IMR-90 (cell line): ENCODE results near the gene LMAN2L. TPM values are rescaled to one million over a fixed set of nuclear protein-coding genes. Genes with fewer than 3 reads are reported as not detected.

Source experiments
- ATAC-seq: fragments of 200-7000 bp; cut with Tn5 transposase; 2 replicates; pipeline ENCODE4 v1.9.1; 2020; ENCODE audit warnings: low read depth, mild to moderate bottlenecking, moderate library complexity
- BruUV-seq: library from RNA; stranded (reverse); fragments of 400-500 nt; replicated peaks from 2 replicates; lab custom pipeline; 2021; lab: Mats Ljungman, UMichigan
- CTCF ChIA-PET: fragments of 300-600 bp; formaldehyde crosslinking; extraction: SDS; loops from one replicate; lab custom pipeline; 2021; ENCODE audit warnings: antibody characterized with exemption; lab: Yijun Ruan, JAX
- POLR2A ChIA-PET: fragments of 300-600 bp; sonication (Branson Sonifier 250); formaldehyde crosslinking; loops from one replicate; lab custom pipeline; 2022; ENCODE audit warnings: antibody characterized with exemption; ENCODE audit not compliant: unreplicated experiment; lab: Charles Lee
- DNase-seq: peaks from one replicate; pipeline ENCODE4 v3.0.0; 2013
- H2AFZ ChIP-seq: replicated peaks from 2 replicates; pipeline ENCODE3; 2013; ENCODE audit warnings: low read length, mild to moderate bottlenecking; ENCODE audit not compliant: poor library complexity
- H2AK5ac ChIP-seq: 2 replicates; pipeline ENCODE4 v1.6.1; 2013; ENCODE audit warnings: low read depth, low read length, inconsistent platforms
- H2AK9ac ChIP-seq: replicated peaks from 2 replicates; pipeline ENCODE3; 2013; ENCODE audit warnings: mild to moderate bottlenecking, low read depth, low read length, moderate library complexity; ENCODE audit not compliant: poor library complexity
- H2BK120ac ChIP-seq: 2 replicates; pipeline ENCODE4 v1.6.1; 2013; ENCODE audit warnings: low read depth, low read length, inconsistent platforms
- H2BK15ac ChIP-seq: 3 replicates; pipeline ENCODE4 v1.6.1; 2013; ENCODE audit warnings: low read depth, low read length, inconsistent platforms
- H2BK20ac ChIP-seq: 2 replicates; pipeline ENCODE4 v1.6.1; 2013; ENCODE audit warnings: low read depth, mild to moderate bottlenecking, inconsistent platforms, low read length, moderate library complexity
- H2BK5ac ChIP-seq: 2 replicates; pipeline ENCODE4 v1.6.1; 2013; ENCODE audit warnings: mild to moderate bottlenecking, low read depth, low read length, inconsistent platforms; ENCODE audit not compliant: poor library complexity, severe bottlenecking
- H3K14ac ChIP-seq: replicated peaks from 2 replicates; pipeline ENCODE4 v1.6.1; 2013; ENCODE audit warnings: low read depth, low read length, inconsistent platforms
- H3K18ac ChIP-seq: 2 replicates; pipeline ENCODE4 v1.6.1; 2013; ENCODE audit warnings: low read depth, low read length, control low read depth
- H3K23ac ChIP-seq: 2 replicates; pipeline ENCODE4 v1.6.1; 2013; ENCODE audit warnings: low read depth, low read length, inconsistent platforms
- H3K27ac ChIP-seq: 2 replicates; pipeline ENCODE4 v1.5.1; 2013; ENCODE audit warnings: mild to moderate bottlenecking, control low read depth, low read length; ENCODE audit not compliant: insufficient read depth
- H3K27me3 ChIP-seq: 2 replicates; pipeline ENCODE4 v1.6.1; 2013; ENCODE audit warnings: low read length; ENCODE audit not compliant: control insufficient read depth, insufficient read depth
- H3K36me3 ChIP-seq: 2 replicates; pipeline ENCODE4 v1.6.1; 2013; ENCODE audit warnings: low read length, mixed read lengths; ENCODE audit not compliant: control insufficient read depth, insufficient read depth
- H3K4ac ChIP-seq: 2 replicates; pipeline ENCODE4 v1.6.1; 2013; ENCODE audit warnings: low read depth, low read length, inconsistent platforms
- H3K4me1 ChIP-seq: 2 replicates; pipeline ENCODE4 v1.6.1; 2013; ENCODE audit warnings: low read length, mixed read lengths; ENCODE audit not compliant: control insufficient read depth, insufficient read depth
- H3K4me2 ChIP-seq: 2 replicates; pipeline ENCODE4 v1.6.1; 2013; ENCODE audit warnings: low read depth, mild to moderate bottlenecking, control low read depth, low read length, moderate library complexity
- H3K4me3 ChIP-seq: 2 replicates; pipeline ENCODE4 v1.5.1; 2013; ENCODE audit warnings: low read depth, mild to moderate bottlenecking, control low read depth, low read length, moderate library complexity; ENCODE audit not compliant: insufficient read depth
- H3K56ac ChIP-seq: 2 replicates; pipeline ENCODE4 v1.6.1; 2013; ENCODE audit warnings: low read length, inconsistent platforms; ENCODE audit not compliant: insufficient read depth; ENCODE audit errors: extremely low read depth
- H3K79me1 ChIP-seq, 2 experiments: 2 replicates each; pipeline ENCODE4 v1.6.1; 2013; ENCODE audit warnings: low read length in 2 of 2, inconsistent platforms in 1 of 2, low read depth in 1 of 2
- H3K9ac ChIP-seq: 2 replicates; pipeline ENCODE4 v1.6.1; 2013; ENCODE audit warnings: low read depth, low read length, control low read depth
- H3K9me1 ChIP-seq: 2 replicates; pipeline ENCODE4 v1.6.1; 2013; ENCODE audit warnings: low read length, inconsistent platforms; ENCODE audit not compliant: insufficient read depth
- H3K9me3 ChIP-seq: 2 replicates; pipeline ENCODE4 v1.6.1; 2013; ENCODE audit warnings: low read length; ENCODE audit not compliant: control insufficient read depth, insufficient read depth
- H4K20me1 ChIP-seq: 2 replicates; pipeline ENCODE4 v1.6.1; 2013; ENCODE audit warnings: low read length, inconsistent platforms; ENCODE audit not compliant: insufficient read depth
- H4K5ac ChIP-seq: 2 replicates; pipeline ENCODE4 v1.6.1; 2013; ENCODE audit warnings: mild to moderate bottlenecking, low read depth, low read length, control low read depth
- H4K8ac ChIP-seq, 2 experiments: 2 replicates each; pipeline ENCODE4 v1.6.1; 2013; ENCODE audit warnings: low read depth in 2 of 2, low read length in 2 of 2, control low read depth in 1 of 2, inconsistent platforms in 1 of 2
- H4K91ac ChIP-seq: 2 replicates; pipeline ENCODE4 v1.6.1; 2013; ENCODE audit warnings: low read depth, low read length, inconsistent platforms; ENCODE audit not compliant: insufficient read depth
- BHLHE40 ChIP-seq: fragments of 150-350 bp; IDR thresholded peaks from 2 replicates; pipeline ENCODE4 v1.6.1; 2016; ENCODE audit warnings: mild to moderate bottlenecking, low read depth, low read length
- CEBPB ChIP-seq: IDR thresholded peaks from 2 replicates; pipeline ENCODE4 v1.6.1; 2012; ENCODE audit warnings: low read depth, low read length, improper control_type of control experiment
- FOS ChIP-seq: fragments of 150-350 bp; IDR thresholded peaks from 2 replicates; pipeline ENCODE4 v1.6.1; 2016; ENCODE audit warnings: low read depth, low read length
- MAFK ChIP-seq: IDR thresholded peaks from 2 replicates; pipeline ENCODE4 v1.6.1; 2012; ENCODE audit warnings: low read depth, low read length, improper control_type of control experiment
- MAZ ChIP-seq: IDR thresholded peaks from 2 replicates; pipeline ENCODE4 v1.6.1; 2012; ENCODE audit warnings: low read depth, mild to moderate bottlenecking, low read length, improper control_type of control experiment, moderate library complexity, borderline replicate concordance
- MXI1 ChIP-seq: IDR thresholded peaks from 2 replicates; pipeline ENCODE4 v1.6.1; 2012; ENCODE audit warnings: low read depth, mild to moderate bottlenecking, low read length, moderate library complexity, borderline replicate concordance
- NFE2L2 ChIP-seq: fragments of 150-350 bp; IDR thresholded peaks from 2 replicates; pipeline ENCODE4 v1.6.1; 2016; ENCODE audit warnings: low read depth, mild to moderate bottlenecking, low read length
- POLR2A ChIP-seq: IDR thresholded peaks from 2 replicates; pipeline ENCODE4 v1.6.1; 2012; ENCODE audit warnings: mild to moderate bottlenecking, low read depth, low read length
- RAD21 ChIP-seq: IDR thresholded peaks from 2 replicates; pipeline ENCODE4 v1.6.1; 2012; ENCODE audit warnings: low read length, improper control_type of control experiment
- RCOR1 ChIP-seq: IDR thresholded peaks from 2 replicates; pipeline ENCODE4 v1.6.1; 2012; ENCODE audit warnings: mild to moderate bottlenecking, low read length, improper control_type of control experiment; ENCODE audit not compliant: insufficient replicate concordance
- RFX5 ChIP-seq: IDR thresholded peaks from 2 replicates; pipeline ENCODE4 v1.8.0; 2012; ENCODE audit warnings: low read depth, mild to moderate bottlenecking, low read length, moderate library complexity
- SMC3 ChIP-seq: fragments of 150-350 bp; IDR thresholded peaks from 2 replicates; pipeline ENCODE4 v1.6.1; 2016; ENCODE audit warnings: low read depth, mild to moderate bottlenecking, antibody characterized with exemption, low read length, moderate library complexity
- WGBS, 2 experiments: methylation state at CpG; one replicate each; pipeline versions ENCODE4 v1.1.5 to v1.1.7; 2013; ENCODE audit warnings: missing lambda C conversion rate in 2 of 2; ENCODE audit not compliant: insufficient read length in 1 of 2; ENCODE audit errors: extremely low coverage in 2 of 2; 5-methylcytosine and 5-hydroxymethylcytosine counted together
- dilution Hi-C: fragments of 300-500 bp; cut with HindIII; formaldehyde crosslinking; loops from one replicate; pipeline ENCODE4 v1.14.3; 2018; ENCODE audit warnings: low sequenced_read_pairs; ENCODE audit not compliant: unreplicated experiment
- in situ Hi-C: fragments of 300-500 bp; cut with MboI; formaldehyde crosslinking; loops from 3 replicates; pipeline ENCODE4 v1.14.3; 2019; ENCODE audit warnings: low sequenced_read_pairs, inconsistent platforms, mixed read lengths
- intact Hi-C: fragments of 100-400 bp; cut with micrococcal nuclease; formaldehyde crosslinking; loops from 2 replicates; pipeline ENCODE4 v1.10.0; 2022
- polyA plus RNA-seq, 3 experiments: library from polyadenylated mRNA; depleted of rRNA; stranded (reverse); fragments of >200 nt; gene quantifications; 2 replicates each; pipeline ENCODE4 v1.2.3, GENCODE V29; 2012; ENCODE audit warnings: low replicate concordance in 1 of 3
- total RNA-seq: library from RNA; depleted of rRNA; stranded (reverse); fragments of >200 nt; gene quantifications from 2 replicates; pipeline ENCODE4 v1.2.3, GENCODE V29; 2012
- TF ChIP-seq, protein P1 (sequence below): fragments of 150-350 bp; IDR thresholded peaks from 2 replicates; pipeline ENCODE4 v1.6.1; 2016; ENCODE audit warnings: low read depth, mild to moderate bottlenecking, low read length, moderate library complexity, borderline replicate concordance
- TF ChIP-seq, protein P2 (sequence below): fragments of 150-350 bp; IDR thresholded peaks from 2 replicates; pipeline ENCODE4 v1.6.1; 2017; ENCODE audit warnings: mild to moderate bottlenecking, antibody characterized with exemption, low read length, low read depth

LMAN2L gene
- total and polyA plus RNA-seq, 2 of the 4 experiments (the other 2 are of a cell fraction) = 22.5 to 22.9 TPM

DNA sequence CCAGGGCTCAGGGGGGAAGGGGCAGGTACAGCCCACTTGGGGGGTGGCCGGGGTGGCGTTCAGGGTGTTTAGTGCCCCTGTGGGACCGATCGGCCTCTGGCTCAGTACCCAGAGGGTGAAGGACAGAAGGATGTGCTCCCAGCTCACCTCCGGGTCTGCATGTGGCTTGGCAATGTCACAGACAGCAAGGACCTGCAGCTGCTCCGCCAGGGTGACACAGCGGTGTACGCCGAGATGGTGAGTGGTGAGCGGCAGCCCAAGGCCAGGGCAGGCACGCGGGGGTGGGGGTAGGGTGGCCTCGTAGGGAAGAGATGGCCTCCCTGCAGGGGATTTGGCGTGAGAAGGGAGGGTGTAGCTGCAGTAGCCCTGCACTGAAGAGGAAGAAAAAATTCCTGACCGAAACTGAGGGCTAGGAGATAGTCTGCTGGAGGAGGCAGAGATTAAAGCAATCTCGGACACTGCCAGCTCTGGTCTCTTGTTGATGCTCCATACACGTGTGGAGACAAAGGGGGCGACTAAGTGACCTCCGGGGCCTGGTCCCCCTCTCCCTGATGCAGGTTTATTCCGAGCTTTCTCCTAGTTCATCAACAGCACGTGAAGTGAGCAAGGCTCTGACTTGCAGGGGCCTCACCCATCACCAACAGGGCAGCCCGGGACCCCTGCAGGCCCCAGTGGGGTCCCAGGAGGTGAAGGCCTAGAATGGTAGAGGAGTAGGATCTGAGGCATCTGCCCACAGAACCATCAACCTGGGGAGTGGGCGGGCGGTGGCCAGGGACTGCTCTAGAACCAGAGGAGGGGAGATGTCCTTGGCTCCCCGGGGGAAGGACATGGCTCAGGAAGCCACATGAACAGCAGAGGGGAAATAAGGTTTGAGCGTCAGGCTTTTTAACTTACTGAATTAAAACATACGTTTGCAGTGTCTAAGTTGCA is 51.9 kb downstream of the LMAN2L start:
- H2BK15ac ChIP-seq = no peak overlapping the region
- H3K79me1 ChIP-seq = no peaks in the 10 kb centered on the region
- H2BK5ac ChIP-seq = no peak overlapping the region
- no peaks in the 10 kb centered on the region for H3K9me3 ChIP-seq
- no peak overlapping the region for H3K9ac ChIP-seq
- H3K23ac ChIP-seq = no peak overlapping the region
- H3K4me2 ChIP-seq = no peak overlapping the region
- no peaks in the 10 kb centered on the region for H4K20me1 ChIP-seq
- H4K5ac ChIP-seq = no peak overlapping the region
- 69% methylated on average over 12 of the region's 27 CpGs; no CpG with 5 or more reads in 1 of the 2 experiments for WGBS, 2 experiments
- dilution Hi-C loops (no loop called here), in situ Hi-C loops (no loop called here), intact Hi-C loops (no loop called here)
- no peak overlapping the region for H2AK5ac ChIP-seq
- BruUV-seq = no TSS peak
- H3K27me3 ChIP-seq = peaks cover 13% of the 10 kb centered on the region; the same call in 1 of the 2 replicates
- no peak overlapping the region for H3K18ac ChIP-seq
- no peak overlapping the region for H4K8ac ChIP-seq
- no peak overlapping the region for H2AK9ac ChIP-seq
- H3K4me1 ChIP-seq = peaks cover 12% of the 10 kb centered on the region; the same call in 1 of the 2 replicates
- no peak overlapping the region for H3K4me3 ChIP-seq
- ChIA-PET CTCF (no interaction called here), POLR2A (no interaction called here)
- H4K91ac ChIP-seq = no peak overlapping the region
- H3K14ac ChIP-seq = no peak overlapping the region
- H3K36me3 ChIP-seq = no peaks in the 10 kb centered on the region
- H3K4ac ChIP-seq = no peak overlapping the region
- no peak overlapping the region for H2BK120ac ChIP-seq
- no peak overlapping the region for H3K27ac ChIP-seq
- no peak overlapping the region for H2BK20ac ChIP-seq
- no peaks in the 10 kb centered on the region for H3K9me1 ChIP-seq
- peak overlapping the region; percentile 23 for H2AFZ ChIP-seq
- DNase-seq = no peak
- no peak overlapping the region for H3K56ac ChIP-seq
- ATAC-seq = no peak
- TF ChIP-seq NFE2L2 (no peak), FOS (no peak), MAFK (no peak), MXI1 (no peak), MAZ (no peak), RAD21 (no peak), BHLHE40 (no peak), RCOR1 (no peak), RFX5 (no peak), SMC3 (no peak), POLR2A (no peak), CEBPB (no peak)
- TF ChIP-seq, protein P1, sequence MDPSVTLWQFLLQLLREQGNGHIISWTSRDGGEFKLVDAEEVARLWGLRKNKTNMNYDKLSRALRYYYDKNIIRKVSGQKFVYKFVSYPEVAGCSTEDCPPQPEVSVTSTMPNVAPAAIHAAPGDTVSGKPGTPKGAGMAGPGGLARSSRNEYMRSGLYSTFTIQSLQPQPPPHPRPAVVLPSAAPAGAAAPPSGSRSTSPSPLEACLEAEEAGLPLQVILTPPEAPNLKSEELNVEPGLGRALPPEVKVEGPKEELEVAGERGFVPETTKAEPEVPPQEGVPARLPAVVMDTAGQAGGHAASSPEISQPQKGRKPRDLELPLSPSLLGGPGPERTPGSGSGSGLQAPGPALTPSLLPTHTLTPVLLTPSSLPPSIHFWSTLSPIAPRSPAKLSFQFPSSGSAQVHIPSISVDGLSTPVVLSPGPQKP = no peak
- TF ChIP-seq, protein P2, sequence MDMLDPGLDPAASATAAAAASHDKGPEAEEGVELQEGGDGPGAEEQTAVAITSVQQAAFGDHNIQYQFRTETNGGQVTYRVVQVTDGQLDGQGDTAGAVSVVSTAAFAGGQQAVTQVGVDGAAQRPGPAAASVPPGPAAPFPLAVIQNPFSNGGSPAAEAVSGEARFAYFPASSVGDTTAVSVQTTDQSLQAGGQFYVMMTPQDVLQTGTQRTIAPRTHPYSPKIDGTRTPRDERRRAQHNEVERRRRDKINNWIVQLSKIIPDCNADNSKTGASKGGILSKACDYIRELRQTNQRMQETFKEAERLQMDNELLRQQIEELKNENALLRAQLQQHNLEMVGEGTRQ = no peak
